ENCODE measurements around the gene PRMT7.

DNA sequence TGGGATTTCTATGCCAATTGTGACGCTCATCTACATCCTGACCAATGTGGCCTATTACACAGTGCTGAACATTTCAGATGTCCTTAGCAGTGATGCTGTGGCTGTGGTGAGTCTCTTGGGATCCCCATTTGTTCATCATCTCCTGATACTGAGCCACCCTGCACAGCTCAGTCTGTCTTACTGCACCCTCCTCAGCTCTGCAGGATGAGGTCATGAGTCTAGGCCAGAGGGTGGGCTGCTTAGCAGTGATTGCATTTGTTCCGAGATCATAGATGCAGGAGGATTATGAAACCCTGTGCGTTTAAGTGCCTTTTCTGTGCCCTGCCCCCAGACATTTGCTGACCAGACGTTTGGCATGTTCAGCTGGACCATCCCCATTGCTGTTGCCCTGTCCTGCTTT lies 19.6 kb upstream of the PRMT7 start:
- no peak for TF ChIP-seq POLR2AphosphoS5 (IDR thresholded peaks at IDR 0.05)
- TF ChIP-seq, protein P1, sequence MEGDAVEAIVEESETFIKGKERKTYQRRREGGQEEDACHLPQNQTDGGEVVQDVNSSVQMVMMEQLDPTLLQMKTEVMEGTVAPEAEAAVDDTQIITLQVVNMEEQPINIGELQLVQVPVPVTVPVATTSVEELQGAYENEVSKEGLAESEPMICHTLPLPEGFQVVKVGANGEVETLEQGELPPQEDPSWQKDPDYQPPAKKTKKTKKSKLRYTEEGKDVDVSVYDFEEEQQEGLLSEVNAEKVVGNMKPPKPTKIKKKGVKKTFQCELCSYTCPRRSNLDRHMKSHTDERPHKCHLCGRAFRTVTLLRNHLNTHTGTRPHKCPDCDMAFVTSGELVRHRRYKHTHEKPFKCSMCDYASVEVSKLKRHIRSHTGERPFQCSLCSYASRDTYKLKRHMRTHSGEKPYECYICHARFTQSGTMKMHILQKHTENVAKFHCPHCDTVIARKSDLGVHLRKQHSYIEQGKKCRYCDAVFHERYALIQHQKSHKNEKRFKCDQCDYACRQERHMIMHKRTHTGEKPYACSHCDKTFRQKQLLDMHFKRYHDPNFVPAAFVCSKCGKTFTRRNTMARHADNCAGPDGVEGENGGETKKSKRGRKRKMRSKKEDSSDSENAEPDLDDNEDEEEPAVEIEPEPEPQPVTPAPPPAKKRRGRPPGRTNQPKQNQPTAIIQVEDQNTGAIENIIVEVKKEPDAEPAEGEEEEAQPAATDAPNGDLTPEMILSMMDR (IDR thresholded peaks at IDR 0.05): no peak
- TF ChIP-seq EP300 (IDR thresholded peaks at IDR 0.05): no peak
- no peak for TF ChIP-seq POLR2A (IDR thresholded peaks at IDR 0.05)

All from upper lobe of left lung (tissue), 4 donors.